ENCODE measurements around the gene SCN9A.
"Not testable (repeated sequence)": the region's sequence is repeated elsewhere in the genome, so short reads cannot be mapped to it uniquely, and the experiment has no call there.

Gene SCN9A

GRCh38 chr2:166224197-166224596 lies 151.5 kb downstream of the SCN9A start:
- ATAC-seq: no peak
- H3K27ac Mint-ChIP-seq: no peak overlapping the region

GRCh38 chr2:166223298-166223697 lies 152.4 kb downstream of the SCN9A start:
- no peak for ATAC-seq
- no peaks in the 10 kb centered on the region for H3K36me3 Mint-ChIP-seq
- peaks cover 6% of the 10 kb centered on the region for H3K9me3 Mint-ChIP-seq
- H3K27ac Mint-ChIP-seq: no peak overlapping the region
- no peaks in the 10 kb centered on the region for H3K27me3 Mint-ChIP-seq
- no peak overlapping the region for H3K4me3 Mint-ChIP-seq
- H3K4me1 Mint-ChIP-seq: no peaks in the 10 kb centered on the region

More at GRCh38 chr2:166224197-166224596, 151.5 kb downstream of the SCN9A start:
- Mint-ChIP-seq H3K36me3 (no peaks in the 10 kb centered on the region), H3K4me1 (no peaks in the 10 kb centered on the region), H3K27me3 (no peaks in the 10 kb centered on the region), H3K9me3 (peaks cover 6% of the 10 kb centered on the region), H3K4me3 (no peak overlapping the region)

- Mint-ChIP-seq H3K27ac (no peak overlapping the region), H3K4me3 (no peak overlapping the region), H3K9me3 (peaks cover 23% of the 10 kb centered on the region), H3K4me1 (no peaks in the 10 kb centered on the region), H3K36me3 (no peaks in the 10 kb centered on the region), H3K27me3 (no peaks in the 10 kb centered on the region)
- no peak for ATAC-seq
Observed at GRCh38 chr2:166211079-166211478, 164.7 kb downstream of the SCN9A start.

- not testable (repeated sequence) for H3K27me3 Mint-ChIP-seq, H3K27ac Mint-ChIP-seq, H3K4me3 Mint-ChIP-seq, H3K4me1 Mint-ChIP-seq, H3K36me3 Mint-ChIP-seq, ATAC-seq
- H3K9me3 Mint-ChIP-seq: peaks cover 20% of the 10 kb centered on the region
Observed at GRCh38 chr2:166209944-166210343, 165.8 kb downstream of the SCN9A start.

GRCh38 chr2:166209367-166209766 lies 166.4 kb downstream of the SCN9A start:
- H3K27me3 Mint-ChIP-seq, H3K36me3 Mint-ChIP-seq, H3K27ac Mint-ChIP-seq, H3K4me3 Mint-ChIP-seq, ATAC-seq, H3K4me1 Mint-ChIP-seq: not testable (repeated sequence)
- H3K9me3 Mint-ChIP-seq: peaks cover 17% of the 10 kb centered on the region

GRCh38 chr2:166206153-166206552 lies 169.6 kb downstream of the SCN9A start:
- H3K27me3 Mint-ChIP-seq: not testable (repeated sequence)
- H3K9me3 Mint-ChIP-seq: peaks cover 17% of the 10 kb centered on the region

GRCh38 chr2:166202778-166203177 lies 173.0 kb downstream of the SCN9A start:
- Mint-ChIP-seq H3K4me3 (no peak overlapping the region), H3K4me1 (no peaks in the 10 kb centered on the region), H3K36me3 (no peaks in the 10 kb centered on the region), H3K27ac (no peak overlapping the region), H3K27me3 (no peaks in the 10 kb centered on the region), H3K9me3 (peaks cover 8% of the 10 kb centered on the region)
- ATAC-seq: no peak

More at GRCh38 chr2:166206153-166206552, 169.6 kb downstream of the SCN9A start:
- not testable (repeated sequence) for ATAC-seq, H3K36me3 Mint-ChIP-seq, H3K4me1 Mint-ChIP-seq, H3K27ac Mint-ChIP-seq, H3K4me3 Mint-ChIP-seq

- H3K27ac Mint-ChIP-seq: no peak overlapping the region
- H3K27me3 Mint-ChIP-seq: no peaks in the 10 kb centered on the region
- ATAC-seq: no peak
- H3K9me3 Mint-ChIP-seq: no peaks in the 10 kb centered on the region
- H3K36me3 Mint-ChIP-seq: no peaks in the 10 kb centered on the region
- no peaks in the 10 kb centered on the region for H3K4me1 Mint-ChIP-seq
- H3K4me3 Mint-ChIP-seq: no peak overlapping the region
Observed at GRCh38 chr2:166197446-166197845, 178.3 kb downstream of the SCN9A start.

GRCh38 chr2:166193407-166193806 lies 182.3 kb downstream of the SCN9A start:
- Mint-ChIP-seq H3K4me1 (no peaks in the 10 kb centered on the region), H3K9me3 (no peaks in the 10 kb centered on the region), H3K27me3 (no peaks in the 10 kb centered on the region), H3K4me3 (no peak overlapping the region), H3K27ac (no peak overlapping the region), H3K36me3 (no peaks in the 10 kb centered on the region)
- ATAC-seq: no peak

GRCh38 chr2:166188084-166188483 lies 187.7 kb downstream of the SCN9A start:
- Mint-ChIP-seq H3K4me1 (no peaks in the 10 kb centered on the region), H3K27me3 (no peaks in the 10 kb centered on the region)
- no peak for ATAC-seq

GRCh38 chr2:166184789-166185188 lies 191.0 kb downstream of the SCN9A start:
- no peak overlapping the region for H3K4me3 Mint-ChIP-seq
- H3K9me3 Mint-ChIP-seq: no peaks in the 10 kb centered on the region

More at GRCh38 chr2:166188084-166188483, 187.7 kb downstream of the SCN9A start:
- no peak overlapping the region for H3K4me3 Mint-ChIP-seq
- H3K9me3 Mint-ChIP-seq: no peaks in the 10 kb centered on the region
- no peaks in the 10 kb centered on the region for H3K36me3 Mint-ChIP-seq
- no peak overlapping the region for H3K27ac Mint-ChIP-seq

GRCh38 chr2:166181813-166182154 lies 194.0 kb downstream of the SCN9A start:
- no peaks in the 10 kb centered on the region for H3K9me3 Mint-ChIP-seq
- no peaks in the 10 kb centered on the region for H3K4me1 Mint-ChIP-seq
- no peaks in the 10 kb centered on the region for H3K27me3 Mint-ChIP-seq
- no peaks in the 10 kb centered on the region for H3K36me3 Mint-ChIP-seq
- H3K4me3 Mint-ChIP-seq: no peak overlapping the region
- H3K27ac Mint-ChIP-seq: no peak overlapping the region
- ATAC-seq: no peak

More at GRCh38 chr2:166184789-166185188, 191.0 kb downstream of the SCN9A start:
- H3K27ac Mint-ChIP-seq: no peak overlapping the region
- no peaks in the 10 kb centered on the region for H3K4me1 Mint-ChIP-seq
- no peaks in the 10 kb centered on the region for H3K27me3 Mint-ChIP-seq
- ATAC-seq: no peak
- H3K36me3 Mint-ChIP-seq: no peaks in the 10 kb centered on the region

GRCh38 chr2:166180951-166181812 lies 194.6 kb downstream of the SCN9A start:
- Mint-ChIP-seq H3K4me1 (no peaks in the 10 kb centered on the region), H3K27me3 (no peaks in the 10 kb centered on the region), H3K9me3 (no peaks in the 10 kb centered on the region), H3K36me3 (no peaks in the 10 kb centered on the region), H3K27ac (no peak overlapping the region), H3K4me3 (no peak overlapping the region)
- peak; percentile 44 for ATAC-seq

- Mint-ChIP-seq H3K4me1 (no peaks in the 10 kb centered on the region), H3K9me3 (no peaks in the 10 kb centered on the region), H3K36me3 (no peaks in the 10 kb centered on the region), H3K4me3 (no peak overlapping the region), H3K27me3 (no peaks in the 10 kb centered on the region), H3K27ac (no peak overlapping the region)
- ATAC-seq: no peak
Observed at GRCh38 chr2:166179201-166179600, 196.5 kb downstream of the SCN9A start.

GRCh38 chr2:166173263-166173662 lies 202.5 kb downstream of the SCN9A start:
- Mint-ChIP-seq H3K27me3 (peaks cover 5% of the 10 kb centered on the region), H3K4me3 (no peak overlapping the region), H3K9me3 (no peaks in the 10 kb centered on the region), H3K27ac (no peak overlapping the region), H3K4me1 (no peaks in the 10 kb centered on the region), H3K36me3 (no peaks in the 10 kb centered on the region)
- ATAC-seq: no peak

GRCh38 chr2:166171216-166171615 lies 204.5 kb downstream of the SCN9A start:
- H3K27ac Mint-ChIP-seq: no peak overlapping the region
- no peak for ATAC-seq
- H3K4me3 Mint-ChIP-seq: no peak overlapping the region
- no peaks in the 10 kb centered on the region for H3K9me3 Mint-ChIP-seq
- H3K27me3 Mint-ChIP-seq: peaks cover 10% of the 10 kb centered on the region
- no peaks in the 10 kb centered on the region for H3K4me1 Mint-ChIP-seq
- no peaks in the 10 kb centered on the region for H3K36me3 Mint-ChIP-seq

Measured in stimulated activated memory B cell treated with anti-CD40 and anti-IgM and Interleukin-4, amounts not matched to agents 10 μg/mL and 1 μg/mL and 100 μg/mL, for 72 hours (primary cell).